ENCODE measurements around the gene ENTPD8.

Gene ENTPD8

DNA sequence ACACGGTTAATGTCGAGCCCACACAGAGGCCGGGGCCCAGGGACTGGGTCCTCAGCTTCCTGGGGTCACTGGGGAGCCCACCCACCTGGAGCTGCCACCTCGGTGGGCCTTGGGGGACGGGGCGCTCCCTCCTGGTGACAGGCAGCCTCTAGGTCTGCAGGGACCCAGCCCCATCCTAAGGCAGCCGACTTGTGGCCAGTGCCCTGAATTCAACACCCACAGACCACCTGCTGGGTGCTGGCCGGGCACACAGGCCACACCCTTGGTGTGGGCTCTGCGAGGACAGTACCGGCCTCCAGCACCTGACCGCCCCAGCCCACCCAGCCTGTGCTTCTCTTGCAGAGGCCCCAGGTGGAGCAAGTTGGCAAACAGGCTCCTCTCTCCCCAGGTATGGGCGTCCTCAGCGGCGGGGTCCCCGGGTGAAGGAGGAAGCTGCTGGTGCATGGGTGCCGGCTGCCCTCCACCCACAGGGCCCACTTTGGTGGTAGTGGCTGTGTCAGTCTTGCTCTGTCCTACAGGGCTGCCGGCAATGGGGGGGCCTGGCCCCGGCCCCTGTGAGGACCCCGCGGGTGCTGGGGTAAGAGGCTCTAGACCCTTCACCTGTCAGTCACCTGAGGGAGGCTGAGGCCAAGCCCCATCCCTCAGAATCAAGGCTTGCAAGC is 8.3 kb downstream of the ENTPD8 start:
- no peak for DNase-seq (ENCODE audit: extremely low read depth, low read depth)
- TF ChIP-seq, protein P1, sequence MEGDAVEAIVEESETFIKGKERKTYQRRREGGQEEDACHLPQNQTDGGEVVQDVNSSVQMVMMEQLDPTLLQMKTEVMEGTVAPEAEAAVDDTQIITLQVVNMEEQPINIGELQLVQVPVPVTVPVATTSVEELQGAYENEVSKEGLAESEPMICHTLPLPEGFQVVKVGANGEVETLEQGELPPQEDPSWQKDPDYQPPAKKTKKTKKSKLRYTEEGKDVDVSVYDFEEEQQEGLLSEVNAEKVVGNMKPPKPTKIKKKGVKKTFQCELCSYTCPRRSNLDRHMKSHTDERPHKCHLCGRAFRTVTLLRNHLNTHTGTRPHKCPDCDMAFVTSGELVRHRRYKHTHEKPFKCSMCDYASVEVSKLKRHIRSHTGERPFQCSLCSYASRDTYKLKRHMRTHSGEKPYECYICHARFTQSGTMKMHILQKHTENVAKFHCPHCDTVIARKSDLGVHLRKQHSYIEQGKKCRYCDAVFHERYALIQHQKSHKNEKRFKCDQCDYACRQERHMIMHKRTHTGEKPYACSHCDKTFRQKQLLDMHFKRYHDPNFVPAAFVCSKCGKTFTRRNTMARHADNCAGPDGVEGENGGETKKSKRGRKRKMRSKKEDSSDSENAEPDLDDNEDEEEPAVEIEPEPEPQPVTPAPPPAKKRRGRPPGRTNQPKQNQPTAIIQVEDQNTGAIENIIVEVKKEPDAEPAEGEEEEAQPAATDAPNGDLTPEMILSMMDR (IDR thresholded peaks at IDR 0.05; ENCODE audit: low read depth, low read length) = no peak

DNA sequence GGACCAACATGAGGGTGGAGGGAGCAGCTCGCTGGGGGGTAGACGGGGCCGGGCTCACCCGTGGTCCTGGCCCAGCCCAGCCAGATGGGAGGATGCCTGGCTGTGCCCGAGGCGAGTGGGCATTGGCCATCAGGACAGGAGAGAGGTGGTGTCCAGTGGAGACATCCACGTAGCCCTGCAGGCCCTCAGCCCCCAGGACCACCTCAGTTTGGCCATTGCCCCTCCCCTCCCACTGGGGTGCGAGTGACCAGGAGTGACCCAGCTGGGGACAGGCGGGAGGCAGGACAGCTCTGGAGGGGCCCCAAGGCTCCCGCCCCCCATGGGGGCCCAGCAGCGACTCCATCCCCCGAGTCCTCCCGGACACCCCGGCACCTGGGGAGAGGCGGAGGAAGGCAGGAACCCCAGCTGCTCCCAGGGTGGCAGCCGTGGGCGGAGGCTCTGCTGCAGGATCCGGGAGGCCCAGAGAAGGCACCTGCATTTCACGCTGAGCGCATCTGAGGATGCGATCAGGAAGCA is 9.7 kb downstream of the ENTPD8 start:
- no peak for DNase-seq (ENCODE audit: extremely low read depth, low read depth)
- TF ChIP-seq, protein P1 (IDR thresholded peaks at IDR 0.05; ENCODE audit: low read depth, low read length) = no peak

DNA sequence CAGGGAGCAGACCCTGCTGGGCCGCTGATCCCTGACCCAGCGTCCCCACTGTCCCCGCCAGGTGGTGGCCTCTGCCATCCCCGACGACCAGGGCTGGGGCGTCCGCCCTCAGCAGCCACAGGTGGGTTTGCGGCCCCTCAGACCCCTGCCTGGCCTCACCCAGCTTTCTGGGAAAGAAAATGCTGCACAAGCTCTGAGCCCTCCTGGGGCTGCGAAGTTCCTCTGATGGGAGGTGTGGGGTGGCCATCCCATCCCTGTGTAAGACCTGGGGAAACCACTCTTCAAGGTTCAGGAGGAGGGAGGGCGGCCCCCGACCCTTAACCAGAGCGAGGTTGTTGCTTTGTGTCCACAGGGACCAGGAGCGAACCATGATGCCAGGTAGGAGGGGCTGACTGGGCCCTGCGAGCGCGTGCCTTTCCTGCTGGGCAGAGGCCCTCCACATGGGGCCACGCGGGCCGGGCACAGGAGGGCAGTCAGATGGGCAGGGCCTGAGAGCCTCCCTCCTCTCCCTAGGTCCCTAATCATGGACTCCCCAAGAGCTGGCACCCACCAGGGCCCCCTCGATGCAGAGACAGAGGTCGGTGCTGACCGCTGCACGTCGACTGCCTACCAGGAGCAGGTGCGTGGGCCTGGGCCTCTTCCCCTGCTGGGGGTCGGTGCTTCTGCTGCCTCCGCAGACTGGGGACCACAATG is 10.3 kb downstream of the ENTPD8 start:
- TF ChIP-seq, protein P1 (IDR thresholded peaks at IDR 0.05; ENCODE audit: low read depth, low read length) = no peak
- no peak for DNase-seq (ENCODE audit: extremely low read depth, low read depth)

DNA sequence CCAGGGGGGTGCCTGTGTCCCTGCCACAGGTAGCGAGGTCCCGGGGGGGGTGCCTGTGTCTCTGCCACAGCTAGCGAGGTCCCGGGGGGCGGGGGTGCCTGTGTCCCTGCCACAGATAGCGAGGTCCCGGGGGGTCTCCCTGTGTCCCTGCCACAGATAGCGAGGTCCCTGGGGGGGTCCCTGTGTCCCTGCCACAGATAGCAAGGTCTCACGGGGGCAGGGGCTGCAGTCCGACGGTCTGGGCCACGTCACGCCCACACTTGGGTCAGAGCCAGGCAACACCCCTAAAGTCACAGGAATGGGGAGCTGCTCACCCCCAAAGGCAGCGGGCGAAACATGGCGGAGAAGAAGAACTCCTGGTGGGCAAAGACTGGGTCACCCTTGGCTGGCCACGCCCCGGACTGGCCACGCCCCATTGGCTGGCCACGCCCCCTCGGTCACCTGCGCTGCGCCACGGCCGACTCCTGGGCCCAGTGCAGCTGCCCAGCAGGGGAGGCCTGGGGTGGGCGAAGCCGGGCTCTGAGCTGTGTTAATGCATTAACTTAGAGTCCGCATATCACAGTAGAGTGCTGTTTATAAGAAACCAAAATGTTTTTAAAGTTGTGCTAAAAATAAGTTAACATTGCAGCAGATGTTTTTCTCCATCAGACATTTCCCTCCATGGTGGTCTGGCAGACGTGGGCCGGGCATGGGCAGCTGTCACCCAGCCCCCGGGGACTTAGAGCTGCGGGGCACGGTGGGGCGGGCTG is 11.0 kb downstream of the ENTPD8 start:
- DNase-seq (ENCODE audit: extremely low read depth, low read depth) = no peak
- TF ChIP-seq, protein P1 (IDR thresholded peaks at IDR 0.05; ENCODE audit: low read depth, low read length) = no peak

DNA sequence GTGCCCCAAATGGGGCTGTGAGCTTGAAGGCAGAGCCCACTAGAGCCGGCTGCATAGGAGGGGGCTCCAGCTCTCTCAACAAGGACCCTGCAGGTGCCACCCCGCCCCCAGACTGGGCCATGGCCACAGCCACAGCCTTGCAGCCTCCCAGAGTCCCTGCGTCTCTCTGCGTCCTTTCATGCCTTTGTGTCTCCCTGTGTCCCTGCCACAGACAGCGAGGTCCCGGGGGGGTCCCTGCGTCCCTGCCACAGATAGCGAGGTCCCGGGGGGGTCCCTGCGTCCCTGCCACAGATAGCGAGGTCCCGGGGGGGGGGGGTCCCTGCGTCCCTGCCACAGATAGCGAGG is 11.6 kb downstream of the ENTPD8 start:
- TF ChIP-seq, protein P1 (IDR thresholded peaks at IDR 0.05; ENCODE audit: low read depth, low read length) = no peak
- DNase-seq (ENCODE audit: extremely low read depth, low read depth) = no peak

DNA sequence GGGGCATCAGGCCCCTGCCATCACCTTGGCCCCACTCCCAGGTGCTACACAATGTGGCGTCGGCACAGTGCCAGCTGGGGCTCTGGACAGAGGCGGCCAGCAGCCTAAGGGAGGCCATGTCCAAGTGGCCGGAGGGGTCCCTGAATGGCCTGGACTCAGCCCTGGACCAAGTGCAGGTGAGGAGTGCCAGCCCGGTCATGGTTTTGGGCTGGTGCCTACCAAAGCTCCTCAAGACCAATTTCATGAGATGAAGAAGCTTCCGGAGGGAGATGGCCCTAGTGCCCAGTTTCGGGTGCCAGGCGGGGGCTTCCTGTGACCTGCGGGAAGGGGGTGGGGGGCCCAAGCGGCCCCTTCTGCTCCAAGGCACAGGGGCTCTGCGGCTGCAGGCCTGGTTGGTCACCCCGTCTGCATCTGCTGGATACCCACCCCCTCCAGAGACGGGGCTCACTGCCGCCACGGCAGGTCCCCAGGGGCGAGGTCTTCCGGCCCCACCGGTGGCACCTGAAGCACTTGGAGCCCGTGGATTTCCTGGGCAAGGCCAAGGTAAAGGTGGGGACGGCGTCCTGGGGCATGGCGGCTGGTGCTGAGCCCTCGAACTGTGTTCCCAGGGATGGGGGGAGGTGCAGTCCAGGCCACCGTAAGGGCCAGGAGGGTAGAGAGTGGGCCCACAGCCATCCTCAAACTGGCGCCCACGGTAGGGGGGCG is 12.2 kb downstream of the ENTPD8 start:
- DNase-seq (ENCODE audit: extremely low read depth, low read depth) = no peak
- TF ChIP-seq, protein P1 (IDR thresholded peaks at IDR 0.05; ENCODE audit: low read depth, low read length) = no peak

Measured in AG09319 (cell line).